ENCODE data around the gene RAB42. TPM values are rescaled to one million over a fixed set of nuclear protein-coding genes. Genes with fewer than 3 reads are reported as not detected.

RAB42 gene
- total RNA-seq, 4 donors from 2014 or later = 0.21 to 2.5 (median 0.83) TPM; not detected in 1

Small RNA genes lying within 50 kb of the gene (small RNA-seq; reads per million reads assigned to genes)
- gene SNORA16A (0 reads per million in 4 donors), gene SNORA44 (0 reads per million in 4 donors), gene SNORA61 (0 reads per million in 4 donors), gene SNORD99 (51,461 to 207,598 (median 123,435) reads per million in 4 donors)

Other genes with a start within 250 kb of the RAB42 start
- gene PHACTR4, start 222.5 kb upstream of the RAB42 start, total RNA-seq = 10 to 100 TPM; 33.4 to 41.0 (median 36.3) TPM
- gene RCC1, start 86.2 kb upstream of the RAB42 start, total RNA-seq = 10 to 100 TPM; 25.6 to 46.6 (median 35.8) TPM
- gene TRNAU1AP, start 39.2 kb upstream of the RAB42 start, total RNA-seq = 10 to 100 TPM; 12.4 to 21.4 (median 16.4) TPM
- gene TAF12, start 50.8 kb downstream of the RAB42 start, total RNA-seq = 10 to 100 TPM in 3 of 4 donors, 1 to 10 TPM in 1; 7.6 to 20.1 (median 13.1) TPM
- gene RNU11, start 56.3 kb downstream of the RAB42 start, total RNA-seq = not detected
- 10 to 100 TPM in 1 of 4 donors, 1 to 10 TPM in 3; 4.0 to 12.8 (median 9.0) TPM for gene GMEB1, start 76.5 kb downstream of the RAB42 start, total RNA-seq
- 10 to 100 TPM; 55.0 to 66.2 (median 60.7) TPM for gene YTHDF2, start 144.7 kb downstream of the RAB42 start, total RNA-seq
- gene OPRD1, start 219.9 kb downstream of the RAB42 start, total RNA-seq = not detected

Measured in esophagus squamous epithelium (tissue), 4 donors.